ENCODE data around the gene TAOK3.

TAOK3 gene

DNA sequence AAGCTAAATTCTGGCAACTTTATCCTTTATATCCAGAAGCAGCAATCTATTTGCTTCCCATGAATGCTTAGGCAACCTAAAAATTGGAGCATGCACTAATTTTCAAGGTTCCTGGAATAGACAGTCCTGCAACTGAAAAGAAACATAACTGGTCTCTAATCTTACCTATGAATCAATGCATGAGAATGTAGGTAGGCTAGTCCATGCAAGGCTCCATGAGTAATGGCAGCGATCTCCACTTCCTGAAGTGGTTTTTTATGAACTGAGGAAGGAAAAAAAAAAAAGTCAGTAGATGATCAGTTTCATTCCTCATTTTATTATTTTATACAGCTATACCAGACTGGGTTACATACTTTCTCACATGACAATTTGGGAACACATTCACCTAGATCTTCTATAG, 134.8 kb downstream of the TAOK3 start:
- H3K4me2 ChIP-seq (ENCODE audit: low read length) = no peak overlapping the region
- peaks cover 2% of the 10 kb centered on the region; the same call in 1 of the 2 replicates for H3F3A ChIP-seq (ENCODE audit: control insufficient read depth, insufficient read depth)
- H3K9me2 ChIP-seq (replicated peaks; ENCODE audit: control insufficient read depth, low read length) = no peaks in the 10 kb centered on the region
- H4K20me1 ChIP-seq (ENCODE audit: control insufficient read depth, insufficient read depth, low read depth, low read length) = no peaks in the 10 kb centered on the region
- peaks cover 44% of the 10 kb centered on the region for H3K36me3 ChIP-seq (ENCODE audit: control insufficient read depth, low read length)
- no peaks in the 10 kb centered on the region for H3K79me2 ChIP-seq (ENCODE audit: control insufficient read depth, low read length)
- H3K4me1 ChIP-seq (ENCODE audit: control insufficient read depth, low read length) = peaks cover 25% of the 10 kb centered on the region
- H3K27me3 ChIP-seq (ENCODE audit: control insufficient read depth, low read length) = no peaks in the 10 kb centered on the region
- H3K9me3 ChIP-seq (ENCODE audit: control insufficient read depth, insufficient read depth, low read length) = no peaks in the 10 kb centered on the region
- TF ChIP-seq, protein P1, sequence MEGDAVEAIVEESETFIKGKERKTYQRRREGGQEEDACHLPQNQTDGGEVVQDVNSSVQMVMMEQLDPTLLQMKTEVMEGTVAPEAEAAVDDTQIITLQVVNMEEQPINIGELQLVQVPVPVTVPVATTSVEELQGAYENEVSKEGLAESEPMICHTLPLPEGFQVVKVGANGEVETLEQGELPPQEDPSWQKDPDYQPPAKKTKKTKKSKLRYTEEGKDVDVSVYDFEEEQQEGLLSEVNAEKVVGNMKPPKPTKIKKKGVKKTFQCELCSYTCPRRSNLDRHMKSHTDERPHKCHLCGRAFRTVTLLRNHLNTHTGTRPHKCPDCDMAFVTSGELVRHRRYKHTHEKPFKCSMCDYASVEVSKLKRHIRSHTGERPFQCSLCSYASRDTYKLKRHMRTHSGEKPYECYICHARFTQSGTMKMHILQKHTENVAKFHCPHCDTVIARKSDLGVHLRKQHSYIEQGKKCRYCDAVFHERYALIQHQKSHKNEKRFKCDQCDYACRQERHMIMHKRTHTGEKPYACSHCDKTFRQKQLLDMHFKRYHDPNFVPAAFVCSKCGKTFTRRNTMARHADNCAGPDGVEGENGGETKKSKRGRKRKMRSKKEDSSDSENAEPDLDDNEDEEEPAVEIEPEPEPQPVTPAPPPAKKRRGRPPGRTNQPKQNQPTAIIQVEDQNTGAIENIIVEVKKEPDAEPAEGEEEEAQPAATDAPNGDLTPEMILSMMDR (IDR thresholded peaks at IDR 0.05; ENCODE audit: low read depth, low read length, poor library complexity, severe bottlenecking) = no peak
- TF ChIP-seq EZH2phosphoT487 (IDR thresholded peaks at IDR 0.05; ENCODE audit: borderline replicate concordance, low read length) = no peak
- H3K27ac ChIP-seq (ENCODE audit: low read depth, low read length) = no peak overlapping the region
- H3K4me3 ChIP-seq (ENCODE audit: low read length) = no peak overlapping the region

DNA sequence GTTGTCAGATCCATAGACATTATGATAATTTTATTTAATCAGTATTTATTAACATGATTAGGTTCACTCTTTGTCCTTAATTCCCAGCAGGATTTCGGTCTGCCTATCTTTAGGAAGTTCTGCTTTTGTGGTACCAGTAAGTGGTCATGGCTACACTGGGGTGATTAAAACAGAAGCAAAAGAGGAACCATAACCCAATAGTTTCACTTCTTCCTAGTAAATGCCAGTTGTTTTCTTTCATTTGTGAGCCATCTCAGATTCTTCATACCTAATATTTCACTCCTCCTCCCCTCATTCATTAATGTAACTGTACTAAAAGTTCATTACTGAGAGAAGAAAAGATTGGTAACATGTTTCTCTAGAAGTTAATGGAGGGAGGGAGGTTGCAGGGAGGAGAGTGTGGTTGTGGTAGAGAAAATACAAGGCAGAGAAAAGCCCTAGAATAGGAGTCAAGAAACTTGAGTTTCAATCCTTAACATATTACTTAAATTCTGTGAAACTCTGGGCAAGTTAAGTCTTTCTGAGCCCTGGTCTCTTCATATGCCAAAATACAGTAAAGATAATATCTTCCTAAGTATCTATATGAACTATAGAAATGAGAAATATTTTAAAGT, 135.5 kb downstream of the TAOK3 start:
- peaks cover 2% of the 10 kb centered on the region; the same call in 1 of the 2 replicates for H3F3A ChIP-seq (ENCODE audit: control insufficient read depth, insufficient read depth)
- H3K27ac ChIP-seq (ENCODE audit: low read depth, low read length) = peak overlapping the region; percentile 11; the same call in 1 of the 2 replicates
- H3K36me3 ChIP-seq (ENCODE audit: control insufficient read depth, low read length) = peaks cover 49% of the 10 kb centered on the region
- no peaks in the 10 kb centered on the region for H3K9me2 ChIP-seq (replicated peaks; ENCODE audit: control insufficient read depth, low read length)
- H3K4me3 ChIP-seq (ENCODE audit: low read length) = 0 out of 2 replicates have a peak overlapping the region, but pooled peaks have one; percentile 4
- H3K4me2 ChIP-seq (ENCODE audit: low read length) = peak overlapping the region; percentile 51
- TF ChIP-seq, protein P1 (IDR thresholded peaks at IDR 0.05; ENCODE audit: low read depth, low read length, poor library complexity, severe bottlenecking) = no peak
- TF ChIP-seq EZH2phosphoT487 (IDR thresholded peaks at IDR 0.05; ENCODE audit: borderline replicate concordance, low read length) = no peak
- H3K27me3 ChIP-seq (ENCODE audit: control insufficient read depth, low read length) = no peaks in the 10 kb centered on the region
- peaks cover 25% of the 10 kb centered on the region for H3K4me1 ChIP-seq (ENCODE audit: control insufficient read depth, low read length)
- no peaks in the 10 kb centered on the region for H3K9me3 ChIP-seq (ENCODE audit: control insufficient read depth, insufficient read depth, low read length)
- no peaks in the 10 kb centered on the region for H4K20me1 ChIP-seq (ENCODE audit: control insufficient read depth, insufficient read depth, low read depth, low read length)
- H3K79me2 ChIP-seq (ENCODE audit: control insufficient read depth, low read length) = no peaks in the 10 kb centered on the region

DNA sequence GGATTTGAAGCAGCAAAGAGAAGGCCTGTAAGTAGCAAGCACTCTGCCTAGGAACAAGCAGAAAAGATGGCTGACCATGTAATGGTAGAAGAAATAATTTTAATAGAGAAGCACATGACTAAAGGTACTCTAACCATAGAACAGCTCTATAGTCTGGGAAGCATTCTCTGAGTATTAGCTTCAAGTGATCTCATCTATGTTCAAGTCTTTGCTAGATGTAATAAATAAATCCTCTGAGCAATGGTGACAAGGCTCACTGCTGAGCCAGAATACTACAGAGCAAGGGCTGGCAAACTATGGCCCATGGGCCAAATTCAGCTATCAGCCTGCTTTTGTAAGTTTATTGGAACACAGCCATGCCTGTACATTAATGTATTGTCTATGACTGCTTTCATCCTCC, 152.0 kb downstream of the TAOK3 start:
- Histone ChIP-seq H3K27ac (ENCODE audit: low read depth, low read length) (peak overlapping the region; percentile 61), H3K36me3 (ENCODE audit: control insufficient read depth, low read length) (peaks cover 8% of the 10 kb centered on the region), H3K4me2 (ENCODE audit: low read length) (peak overlapping the region; percentile 73)

More for the DNA sequence above, 152.0 kb downstream of the TAOK3 start:
- no peaks in the 10 kb centered on the region for H3K9me2 ChIP-seq (replicated peaks; ENCODE audit: control insufficient read depth, low read length)
- TF ChIP-seq EZH2phosphoT487 (IDR thresholded peaks at IDR 0.05; ENCODE audit: borderline replicate concordance, low read length) = no peak
- TF ChIP-seq, protein P1 (IDR thresholded peaks at IDR 0.05; ENCODE audit: low read depth, low read length, poor library complexity, severe bottlenecking) = no peak
- peaks cover 24% of the 10 kb centered on the region for H3K4me1 ChIP-seq (ENCODE audit: control insufficient read depth, low read length)
- H3F3A ChIP-seq (ENCODE audit: control insufficient read depth, insufficient read depth) = peaks cover 12% of the 10 kb centered on the region
- H3K27me3 ChIP-seq (ENCODE audit: control insufficient read depth, low read length) = no peaks in the 10 kb centered on the region
- no peaks in the 10 kb centered on the region for H3K79me2 ChIP-seq (ENCODE audit: control insufficient read depth, low read length)
- no peaks in the 10 kb centered on the region for H3K9me3 ChIP-seq (ENCODE audit: control insufficient read depth, insufficient read depth, low read length)
- no peaks in the 10 kb centered on the region for H4K20me1 ChIP-seq (ENCODE audit: control insufficient read depth, insufficient read depth, low read depth, low read length)
- H3K4me3 ChIP-seq (ENCODE audit: low read length) = no peak overlapping the region

Data from DOHH2 (cell line).